NK-92 (cell line): Measurements from ENCODE around the gene CEACAM1.
"Not testable (repeated sequence)": the region's sequence is repeated elsewhere in the genome, so short reads cannot be mapped to it uniquely, and the experiment has no call there.

Experiments used
- DNase-seq: peaks from one replicate; lab custom pipeline; 2025; ENCODE audit not compliant: unreplicated experiment; lab: John Stamatoyannopoulos, UW

The CEACAM1 gene

GRCh38 chr19:42512743-42513304, 15.5 kb downstream of the CEACAM1 start:
- no peak for DNase-seq

GRCh38 chr19:42512130-42512636, 16.1 kb downstream of the CEACAM1 start:
- DNase-seq, result no peak

- DNase-seq, result no peak
Measured at GRCh38 chr19:42511340-42511739, 16.9 kb downstream of the CEACAM1 start.

GRCh38 chr19:42508892-42509444, 19.3 kb downstream of the CEACAM1 start:
- DNase-seq, result no peak

GRCh38 chr19:42505066-42505465, 23.2 kb downstream of the CEACAM1 start:
- no peak for DNase-seq

- DNase-seq, result no peak
Measured at GRCh38 chr19:42501733-42502132, 26.5 kb downstream of the CEACAM1 start.

GRCh38 chr19:42501243-42501642, 27.0 kb downstream of the CEACAM1 start:
- DNase-seq, result not testable (repeated sequence)

GRCh38 chr19:42498169-42498757, 30.0 kb downstream of the CEACAM1 start:
- DNase-seq, result no peak

- DNase-seq, result no peak
Measured at GRCh38 chr19:42497492-42498168, 30.7 kb downstream of the CEACAM1 start.

GRCh38 chr19:42496460-42497133, 31.7 kb downstream of the CEACAM1 start:
- DNase-seq, result no peak

- no peak for DNase-seq
Measured at GRCh38 chr19:42495663-42496062, 32.6 kb downstream of the CEACAM1 start.

GRCh38 chr19:42494321-42494720, 34.0 kb downstream of the CEACAM1 start:
- no peak for DNase-seq

GRCh38 chr19:42488783-42489521, 39.3 kb downstream of the CEACAM1 start:
- no peak for DNase-seq

- DNase-seq, result no peak
Measured at GRCh38 chr19:42487798-42488178, 40.5 kb downstream of the CEACAM1 start.

- no peak for DNase-seq
Measured at GRCh38 chr19:42487032-42487797, 41.1 kb downstream of the CEACAM1 start.

GRCh38 chr19:42485036-42485435, 43.2 kb downstream of the CEACAM1 start:
- DNase-seq, result not testable (repeated sequence)

- no peak for DNase-seq
Measured at GRCh38 chr19:42480335-42481095, 47.8 kb downstream of the CEACAM1 start.

GRCh38 chr19:42479736-42480135, 48.5 kb downstream of the CEACAM1 start:
- no peak for DNase-seq

GRCh38 chr19:42478765-42479311, 49.4 kb downstream of the CEACAM1 start:
- no peak for DNase-seq
